IPS-18c (cell line): ENCODE results near the gene RAB11FIP3.
A peak's percentile ranks its signal among the peaks of the same experiment; 100 is the strongest.

Experiments used
- H3K4me3 ChIP-seq: 2 replicates; pipeline ENCODE4 v1.7.0; 2013; ENCODE audit warnings: low read depth, mild to moderate bottlenecking, low read length, moderate library complexity; ENCODE audit not compliant: insufficient read depth
- H3K9me3 ChIP-seq: one replicate; pipeline ENCODE4 v1.6.1; 2013; ENCODE audit warnings: mild to moderate bottlenecking, low read length, moderate library complexity; ENCODE audit not compliant: control insufficient read depth, insufficient read depth

The RAB11FIP3 gene

DNA sequence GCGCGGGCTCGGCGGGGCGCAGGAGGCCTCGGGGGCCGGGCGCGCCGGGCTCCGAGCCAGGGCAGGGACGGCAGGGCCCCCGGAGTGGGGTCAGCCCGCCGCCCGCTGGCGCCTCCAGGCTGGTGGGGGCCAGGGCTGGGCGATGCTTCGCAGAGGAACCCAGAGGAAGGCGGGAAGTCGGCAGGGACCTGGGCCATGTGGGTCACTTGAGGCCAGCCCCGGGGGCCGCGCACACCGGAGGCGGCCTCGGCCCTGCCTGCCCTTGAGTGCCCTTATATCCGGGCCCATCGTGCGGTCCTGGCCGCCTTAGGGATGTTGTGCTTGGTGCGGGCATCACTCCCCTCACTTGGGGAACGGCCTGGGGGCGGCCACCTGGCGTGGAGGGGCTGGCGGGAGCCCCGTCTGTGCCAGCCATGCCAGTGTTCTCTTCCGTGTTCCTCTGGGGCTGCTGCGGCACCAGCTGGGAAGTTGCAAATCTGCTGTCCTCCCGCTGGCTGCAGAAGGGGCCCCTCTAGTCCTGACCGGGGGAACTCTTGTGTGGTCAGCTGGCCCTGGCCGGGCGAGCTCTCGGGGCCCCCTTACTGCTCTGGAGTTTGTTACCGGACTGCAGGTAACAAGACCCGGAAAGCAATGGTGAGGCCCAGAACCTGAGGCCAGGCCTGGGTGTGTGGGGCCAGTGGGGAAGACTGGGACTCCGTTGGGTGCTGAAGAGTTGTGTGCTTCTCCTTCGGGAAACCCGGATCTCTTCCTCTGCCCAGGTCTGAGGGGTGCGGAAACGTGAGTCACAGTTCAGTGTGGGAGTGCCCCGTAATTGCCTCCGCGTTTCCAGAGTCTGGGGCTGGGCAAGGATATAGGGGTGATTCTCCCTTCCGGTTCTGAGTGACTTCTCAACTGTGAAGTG, 102.9 kb downstream of the RAB11FIP3 start:
- peak overlapping the region; percentile 77 for H3K4me3 ChIP-seq

GRCh38 chr16:529012-529575, 103.6 kb downstream of the RAB11FIP3 start:
- peaks cover 2% of the 10 kb centered on the region for H3K9me3 ChIP-seq
- H3K4me3 ChIP-seq = peak overlapping the region; percentile 77

More for the DNA sequence above, 102.9 kb downstream of the RAB11FIP3 start:
- peaks cover 2% of the 10 kb centered on the region for H3K9me3 ChIP-seq

- Histone ChIP-seq H3K9me3 (peaks cover 2% of the 10 kb centered on the region), H3K4me3 (no peak overlapping the region)
These were observed 104.8 kb downstream of the RAB11FIP3 start for GRCh38 chr16:530111-530817.

GRCh38 chr16:531494-532125, 106.2 kb downstream of the RAB11FIP3 start:
- Histone ChIP-seq H3K9me3 (no peaks in the 10 kb centered on the region), H3K4me3 (no peak overlapping the region)

GRCh38 chr16:533391-534123, 108.1 kb downstream of the RAB11FIP3 start:
- H3K9me3 ChIP-seq = no peaks in the 10 kb centered on the region
- no peak overlapping the region for H3K4me3 ChIP-seq

DNA sequence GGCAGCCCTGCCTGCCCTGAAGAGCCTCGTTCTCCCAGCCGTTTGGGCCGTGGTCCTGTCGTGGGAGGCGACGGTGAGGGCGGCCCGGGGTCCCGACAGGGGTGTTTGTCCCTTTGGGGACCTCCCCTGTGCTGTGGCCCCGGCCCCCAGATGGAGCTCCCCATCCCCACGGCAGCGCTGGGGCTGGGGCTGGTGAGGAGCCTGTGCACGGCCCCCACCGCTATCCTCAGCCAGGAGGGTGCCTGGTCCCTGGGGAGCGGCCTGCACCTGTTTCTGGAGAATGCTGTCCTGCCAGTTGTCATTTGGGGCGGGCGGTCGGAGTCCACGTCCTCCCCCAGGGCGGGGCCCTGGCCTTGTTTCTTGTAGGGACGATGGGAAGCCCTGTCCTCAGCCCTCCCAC, 108.7 kb downstream of the RAB11FIP3 start:
- Histone ChIP-seq H3K4me3 (no peak overlapping the region), H3K9me3 (no peaks in the 10 kb centered on the region)

- H3K9me3 ChIP-seq = no peaks in the 10 kb centered on the region
- H3K4me3 ChIP-seq = no peak overlapping the region
These were observed 109.5 kb downstream of the RAB11FIP3 start for GRCh38 chr16:534856-535445.

- Histone ChIP-seq H3K9me3 (no peaks in the 10 kb centered on the region), H3K4me3 (no peak overlapping the region)
These were observed 110.3 kb downstream of the RAB11FIP3 start for GRCh38 chr16:535446-536405.

DNA sequence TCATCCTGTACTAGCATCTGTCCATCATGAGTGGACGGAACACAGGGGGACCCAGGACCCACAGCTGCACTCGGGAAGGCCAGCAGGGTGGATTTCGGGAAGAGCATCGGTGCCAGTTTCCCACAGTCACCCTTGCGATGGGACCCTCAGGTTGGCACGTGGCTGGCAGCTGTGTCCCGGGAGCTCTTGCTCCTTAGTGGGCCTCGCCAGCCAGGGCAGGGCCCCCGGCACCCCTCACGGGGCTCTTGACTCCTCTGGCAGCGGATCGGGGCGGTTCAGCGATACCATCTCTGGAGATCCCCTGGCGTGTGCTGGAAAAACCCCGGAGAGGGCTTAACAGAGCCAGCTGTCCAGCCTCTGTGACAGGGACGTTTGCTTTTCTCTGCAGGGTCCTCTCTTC, 111.3 kb downstream of the RAB11FIP3 start:
- Histone ChIP-seq H3K4me3 (no peak overlapping the region), H3K9me3 (no peaks in the 10 kb centered on the region)

DNA sequence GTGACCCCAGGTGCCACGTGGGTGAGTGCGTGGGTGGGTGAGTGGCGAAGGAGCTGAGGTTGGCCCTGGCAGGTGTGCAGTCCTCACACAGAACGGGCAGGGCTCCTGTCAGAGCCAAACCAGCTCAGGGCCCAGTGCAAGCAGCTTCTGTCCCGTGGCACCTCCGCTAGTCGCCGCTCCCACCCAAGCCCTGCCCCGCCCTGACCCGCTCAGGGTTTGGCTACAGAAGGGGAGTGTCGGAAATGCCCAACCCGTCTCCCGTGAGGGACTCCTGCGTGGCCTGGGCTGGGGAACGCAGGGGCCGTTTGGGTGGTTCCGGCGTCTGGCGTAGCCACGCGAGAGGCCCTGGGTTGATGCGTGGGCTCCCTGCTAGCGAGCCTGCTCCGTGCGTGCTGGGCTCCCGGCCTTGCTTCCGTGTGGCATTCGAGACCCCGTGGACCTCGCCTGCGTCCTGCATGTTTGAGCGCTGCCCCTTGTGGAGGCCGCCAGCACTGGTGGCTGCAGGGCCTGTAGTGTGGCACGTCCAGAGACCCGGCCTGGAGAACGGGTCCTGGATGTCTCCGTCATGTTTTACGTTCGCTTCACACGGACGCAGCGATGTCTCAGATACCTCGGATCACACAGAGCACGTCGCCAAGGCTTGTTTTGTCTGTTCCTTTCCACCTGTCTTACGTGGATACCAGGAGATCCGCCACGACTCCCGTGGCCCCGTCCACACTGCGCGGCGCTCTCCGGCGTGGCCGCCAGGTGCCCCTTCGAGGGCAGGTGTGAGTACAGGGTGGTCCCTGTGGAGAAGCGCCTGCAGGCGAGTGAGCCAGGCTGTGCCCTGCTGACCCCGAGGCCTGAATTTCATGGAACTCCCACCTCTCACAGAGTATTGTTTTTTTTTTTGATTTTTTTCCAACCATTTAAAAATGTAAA, 112.2 kb downstream of the RAB11FIP3 start:
- Histone ChIP-seq H3K9me3 (no peaks in the 10 kb centered on the region), H3K4me3 (no peak overlapping the region)

- no peak overlapping the region for H3K4me3 ChIP-seq
These were observed 114.6 kb downstream of the RAB11FIP3 start for GRCh38 chr16:539901-540530.

DNA sequence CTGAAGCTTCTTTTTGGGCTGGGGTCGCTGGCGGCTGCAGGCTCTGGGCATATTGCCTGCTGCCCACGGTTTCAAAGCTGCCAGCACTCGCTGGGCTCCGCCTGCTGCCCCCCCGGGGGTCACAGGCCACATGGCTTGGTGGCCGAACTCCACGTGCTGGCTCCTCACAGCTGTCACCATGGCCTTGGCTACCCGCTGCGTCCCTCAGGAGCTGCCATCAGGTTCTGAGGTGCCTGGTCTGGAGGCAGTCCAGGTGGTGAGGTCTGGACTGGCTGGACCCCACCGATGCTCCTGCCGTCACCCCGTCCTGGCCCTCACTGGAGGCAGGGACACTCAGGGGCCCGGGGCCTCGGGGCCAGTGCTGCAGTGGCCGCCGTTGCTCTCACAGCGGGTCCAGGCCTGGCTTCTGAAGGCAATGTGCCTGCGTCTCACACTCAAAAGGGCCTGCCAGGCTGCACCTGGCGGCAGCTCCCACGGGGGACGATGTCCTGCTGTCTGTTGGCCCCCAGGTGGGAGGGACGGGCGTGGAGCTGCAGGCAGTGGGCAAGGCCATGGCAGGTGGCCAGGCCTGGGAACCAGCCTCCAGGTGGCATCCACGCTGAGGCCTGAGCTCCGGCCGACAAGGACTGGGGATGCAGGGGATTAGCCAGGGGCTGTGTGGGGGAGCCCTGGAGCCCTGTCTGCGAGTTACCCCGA, 115.3 kb downstream of the RAB11FIP3 start:
- Histone ChIP-seq H3K9me3 (no peaks in the 10 kb centered on the region), H3K4me3 (no peak overlapping the region)

More at GRCh38 chr16:539901-540530, 114.6 kb downstream of the RAB11FIP3 start:
- H3K9me3 ChIP-seq = no peaks in the 10 kb centered on the region

DNA sequence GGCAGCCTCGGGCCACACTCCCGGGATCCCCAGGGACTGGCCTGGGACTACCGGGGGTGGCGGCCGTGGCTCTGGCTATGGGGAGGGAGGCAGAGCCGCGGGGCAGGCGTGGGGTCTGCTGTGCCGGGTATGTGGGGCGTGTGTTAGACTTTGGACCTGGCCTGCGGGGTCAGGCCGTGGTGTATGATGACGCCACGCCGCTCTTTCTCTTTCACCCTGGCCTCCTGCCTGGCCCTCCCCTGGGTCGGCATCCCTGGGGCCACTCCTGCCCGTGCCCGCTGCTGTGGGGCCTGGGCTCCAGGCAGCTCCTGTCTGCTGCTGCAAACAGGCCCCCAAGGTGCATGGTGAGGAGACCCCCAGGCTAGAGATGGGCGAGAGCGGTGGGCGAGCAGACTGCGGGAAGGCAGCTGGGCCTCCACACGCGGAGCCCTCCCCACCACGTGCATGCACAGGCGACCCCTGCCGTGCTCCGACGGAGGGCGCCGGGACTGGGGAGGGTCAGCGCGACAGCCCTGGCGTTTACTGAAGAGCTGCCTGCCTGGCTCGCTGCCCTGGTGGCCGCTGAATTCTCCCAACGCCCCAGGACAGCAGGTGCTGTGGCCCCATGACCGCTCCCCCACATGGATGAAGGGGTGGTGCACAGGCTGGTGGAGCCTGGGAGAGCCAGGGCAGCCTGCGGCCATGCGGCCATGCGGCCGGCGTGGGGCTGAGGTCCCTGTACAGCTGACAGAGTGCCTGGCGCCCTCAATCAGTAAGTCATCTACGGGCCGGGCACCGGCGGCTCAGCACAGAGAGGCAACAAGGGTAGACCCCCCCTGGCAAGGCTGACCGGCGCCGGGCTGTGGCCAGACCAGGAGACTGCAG, 118.1 kb downstream of the RAB11FIP3 start:
- Histone ChIP-seq H3K4me3 (no peak overlapping the region), H3K9me3 (peaks cover 2% of the 10 kb centered on the region)
